ENCODE results near the gene TP53.

The TP53 gene

GRCh38 chr17:7676533-7676932, 10.8 kb downstream of the TP53 start:
- Histone ChIP-seq H3F3A (ENCODE audit: low read depth) (no peaks in the 10 kb centered on the region), H3K9ac (ENCODE audit: low read depth, low read length, poor library complexity, severe bottlenecking) (no peak overlapping the region), H3K27me3 (ENCODE audit: insufficient read depth, low read length, poor library complexity, severe bottlenecking) (no peaks in the 10 kb centered on the region), H3K79me2 (ENCODE audit: insufficient read depth, low read length) (peaks cover 19% of the 10 kb centered on the region), H3K9me3 (ENCODE audit: insufficient read depth, low read depth, low read length) (peaks cover 9% of the 10 kb centered on the region; the same call in 1 of the 2 replicates), H4K20me1 (ENCODE audit: insufficient read depth, low read length, poor library complexity, severe bottlenecking) (peaks cover 14% of the 10 kb centered on the region), H2AFZ (ENCODE audit: low read length) (no peak overlapping the region), H3K9me2 (replicated peaks; ENCODE audit: low read depth, low read length) (no peaks in the 10 kb centered on the region), H3K36me3 (ENCODE audit: insufficient read depth, low read length) (peaks cover 40% of the 10 kb centered on the region), H3K4me3 (ENCODE audit: low read length, poor library complexity, severe bottlenecking) (no peak overlapping the region), H3K4me1 (ENCODE audit: insufficient read depth, low read length, poor library complexity, severe bottlenecking) (no peaks in the 10 kb centered on the region), H3K4me2 (ENCODE audit: low read depth, low read length, poor library complexity, severe bottlenecking) (no peak overlapping the region)
- TF ChIP-seq EZH2phosphoT487 (IDR thresholded peaks at IDR 0.05; ENCODE audit: borderline replicate concordance) = no peak
- TF ChIP-seq, protein P1, sequence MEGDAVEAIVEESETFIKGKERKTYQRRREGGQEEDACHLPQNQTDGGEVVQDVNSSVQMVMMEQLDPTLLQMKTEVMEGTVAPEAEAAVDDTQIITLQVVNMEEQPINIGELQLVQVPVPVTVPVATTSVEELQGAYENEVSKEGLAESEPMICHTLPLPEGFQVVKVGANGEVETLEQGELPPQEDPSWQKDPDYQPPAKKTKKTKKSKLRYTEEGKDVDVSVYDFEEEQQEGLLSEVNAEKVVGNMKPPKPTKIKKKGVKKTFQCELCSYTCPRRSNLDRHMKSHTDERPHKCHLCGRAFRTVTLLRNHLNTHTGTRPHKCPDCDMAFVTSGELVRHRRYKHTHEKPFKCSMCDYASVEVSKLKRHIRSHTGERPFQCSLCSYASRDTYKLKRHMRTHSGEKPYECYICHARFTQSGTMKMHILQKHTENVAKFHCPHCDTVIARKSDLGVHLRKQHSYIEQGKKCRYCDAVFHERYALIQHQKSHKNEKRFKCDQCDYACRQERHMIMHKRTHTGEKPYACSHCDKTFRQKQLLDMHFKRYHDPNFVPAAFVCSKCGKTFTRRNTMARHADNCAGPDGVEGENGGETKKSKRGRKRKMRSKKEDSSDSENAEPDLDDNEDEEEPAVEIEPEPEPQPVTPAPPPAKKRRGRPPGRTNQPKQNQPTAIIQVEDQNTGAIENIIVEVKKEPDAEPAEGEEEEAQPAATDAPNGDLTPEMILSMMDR (conservative IDR thresholded peaks at IDR 0.05; ENCODE audit: low read length) = no peak

DNA sequence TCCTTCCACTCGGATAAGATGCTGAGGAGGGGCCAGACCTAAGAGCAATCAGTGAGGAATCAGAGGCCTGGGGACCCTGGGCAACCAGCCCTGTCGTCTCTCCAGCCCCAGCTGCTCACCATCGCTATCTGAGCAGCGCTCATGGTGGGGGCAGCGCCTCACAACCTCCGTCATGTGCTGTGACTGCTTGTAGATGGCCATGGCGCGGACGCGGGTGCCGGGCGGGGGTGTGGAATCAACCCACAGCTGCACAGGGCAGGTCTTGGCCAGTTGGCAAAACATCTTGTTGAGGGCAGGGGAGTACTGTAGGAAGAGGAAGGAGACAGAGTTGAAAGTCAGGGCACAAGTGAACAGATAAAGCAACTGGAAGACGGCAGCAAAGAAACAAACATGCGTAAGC, 12.4 kb downstream of the TP53 start:
- Histone ChIP-seq H3K4me3 (ENCODE audit: low read length, poor library complexity, severe bottlenecking) (no peak overlapping the region), H3K4me1 (ENCODE audit: insufficient read depth, low read length, poor library complexity, severe bottlenecking) (no peaks in the 10 kb centered on the region), H4K20me1 (ENCODE audit: insufficient read depth, low read length, poor library complexity, severe bottlenecking) (peaks cover 11% of the 10 kb centered on the region), H3K9me2 (replicated peaks; ENCODE audit: low read depth, low read length) (no peaks in the 10 kb centered on the region), H3F3A (ENCODE audit: low read depth) (no peaks in the 10 kb centered on the region), H3K4me2 (ENCODE audit: low read depth, low read length, poor library complexity, severe bottlenecking) (no peak overlapping the region), H2AFZ (ENCODE audit: low read length) (no peak overlapping the region), H3K36me3 (ENCODE audit: insufficient read depth, low read length) (peaks cover 55% of the 10 kb centered on the region), H3K79me2 (ENCODE audit: insufficient read depth, low read length) (peaks cover 9% of the 10 kb centered on the region), H3K27me3 (ENCODE audit: insufficient read depth, low read length, poor library complexity, severe bottlenecking) (no peaks in the 10 kb centered on the region), H3K9me3 (ENCODE audit: insufficient read depth, low read depth, low read length) (peaks cover 9% of the 10 kb centered on the region; the same call in 1 of the 2 replicates), H3K9ac (ENCODE audit: low read depth, low read length, poor library complexity, severe bottlenecking) (no peak overlapping the region)
- TF ChIP-seq, protein P1 (conservative IDR thresholded peaks at IDR 0.05; ENCODE audit: low read length) = no peak
- TF ChIP-seq EZH2phosphoT487 (IDR thresholded peaks at IDR 0.05; ENCODE audit: borderline replicate concordance) = no peak

- Histone ChIP-seq H3K9ac (ENCODE audit: low read depth, low read length, poor library complexity, severe bottlenecking) (no peak overlapping the region), H3K27me3 (ENCODE audit: insufficient read depth, low read length, poor library complexity, severe bottlenecking) (no peaks in the 10 kb centered on the region), H3K4me1 (ENCODE audit: insufficient read depth, low read length, poor library complexity, severe bottlenecking) (no peaks in the 10 kb centered on the region), H4K20me1 (ENCODE audit: insufficient read depth, low read length, poor library complexity, severe bottlenecking) (peaks cover 5% of the 10 kb centered on the region), H3K36me3 (ENCODE audit: insufficient read depth, low read length) (peaks cover 67% of the 10 kb centered on the region), H3K4me3 (ENCODE audit: low read length, poor library complexity, severe bottlenecking) (no peak overlapping the region), H3K4me2 (ENCODE audit: low read depth, low read length, poor library complexity, severe bottlenecking) (no peak overlapping the region), H3K79me2 (ENCODE audit: insufficient read depth, low read length) (no peaks in the 10 kb centered on the region; the same call in 1 of the 2 replicates), H3K9me3 (ENCODE audit: insufficient read depth, low read depth, low read length) (peaks cover 9% of the 10 kb centered on the region; the same call in 1 of the 2 replicates), H2AFZ (ENCODE audit: low read length) (no peak overlapping the region), H3F3A (ENCODE audit: low read depth) (no peaks in the 10 kb centered on the region), H3K9me2 (replicated peaks; ENCODE audit: low read depth, low read length) (no peaks in the 10 kb centered on the region)
- no peak for TF ChIP-seq EZH2phosphoT487 (IDR thresholded peaks at IDR 0.05; ENCODE audit: borderline replicate concordance)
- TF ChIP-seq, protein P1 (conservative IDR thresholded peaks at IDR 0.05; ENCODE audit: low read length) = peak; percentile 56
Measured at GRCh38 chr17:7673239-7673638, 14.1 kb downstream of the TP53 start.
